OCI-LY7 (cell line): ENCODE results near the gene NTRK3. TPM values are rescaled to one million over a fixed set of nuclear protein-coding genes. Genes with fewer than 3 reads are reported as not detected.

Experiments
- BruUV-seq: library from RNA; stranded (reverse); fragments of 400-500 nt; replicated peaks from 2 replicates; lab custom pipeline; 2021; lab: Mats Ljungman, UMichigan
- CTCF ChIA-PET: fragments of 300-600 bp; sonication (Branson Sonifier 250); formaldehyde crosslinking; loops from one replicate; lab custom pipeline; 2022; ENCODE audit warnings: antibody characterized with exemption; ENCODE audit not compliant: unreplicated experiment; lab: Charles Lee
- POLR2A ChIA-PET: fragments of 300-600 bp; sonication (Branson Sonifier 250); formaldehyde crosslinking; loops from one replicate; lab custom pipeline; 2022; ENCODE audit warnings: antibody characterized with exemption; lab: Charles Lee
- DNase-seq: peaks from one replicate; pipeline ENCODE4 v3.0.0-alpha.2; 2015; ENCODE audit warnings: low spot score
- H2AFZ ChIP-seq: fragments of 200-600 bp; sonication (generic), shearing (Covaris generic); 2 replicates; pipeline ENCODE4 v1.6.1; 2014; ENCODE audit warnings: mild to moderate bottlenecking, antibody characterized with exemption, low read length, moderate library complexity
- H3K27ac ChIP-seq: fragments of 200-600 bp; sonication (generic); 2 replicates; pipeline ENCODE4 v1.5.1; 2014; ENCODE audit warnings: mixed run types, low read depth, mild to moderate bottlenecking, moderate library complexity, low read length, inconsistent platforms; ENCODE audit not compliant: poor library complexity, severe bottlenecking
- H3K36me3 ChIP-seq: fragments of 200-600 bp; sonication (generic); 2 replicates; pipeline ENCODE4 v1.6.1; 2014; ENCODE audit warnings: mild to moderate bottlenecking, antibody characterized with exemption, low read length, moderate library complexity, mixed read lengths; ENCODE audit not compliant: insufficient read depth
- H3K4me1 ChIP-seq: fragments of 200-600 bp; sonication (generic); 2 replicates; pipeline ENCODE4 v1.5.1; 2014; ENCODE audit warnings: mild to moderate bottlenecking, low read length; ENCODE audit not compliant: insufficient read depth, poor library complexity, severe bottlenecking
- H3K4me2 ChIP-seq: fragments of 200-600 bp; sonication (generic); 2 replicates; pipeline ENCODE4 v1.6.1; 2014; ENCODE audit warnings: mild to moderate bottlenecking, low read length
- H3K4me3 ChIP-seq: fragments of 200-600 bp; sonication (generic); 2 replicates; pipeline ENCODE4 v1.5.1; 2014; ENCODE audit warnings: mild to moderate bottlenecking, low read depth, low read length; ENCODE audit not compliant: poor library complexity, severe bottlenecking
- H3K79me2 ChIP-seq: fragments of 200-600 bp; sonication (generic); 2 replicates; pipeline ENCODE4 v1.6.1; 2016; ENCODE audit warnings: low read depth, mild to moderate bottlenecking, low read length, moderate library complexity, mixed read lengths; ENCODE audit not compliant: insufficient read depth
- H3K9me2 ChIP-seq: fragments of 200-600 bp; sonication (generic); 2 replicates; pipeline ENCODE4 v1.6.1; 2016; ENCODE audit warnings: mild to moderate bottlenecking, low read length, mixed read lengths; ENCODE audit not compliant: insufficient read depth
- H3K9me3 ChIP-seq: fragments of 200-600 bp; sonication (generic); 2 replicates; pipeline ENCODE4 v1.6.1; 2014; ENCODE audit warnings: mild to moderate bottlenecking, mixed run types, low read length, mixed read lengths
- H4K20me1 ChIP-seq: fragments of 200-600 bp; sonication (generic); 2 replicates; pipeline ENCODE4 v1.6.1; 2014; ENCODE audit warnings: mild to moderate bottlenecking, antibody characterized with exemption, low read length, moderate library complexity, mixed read lengths; ENCODE audit not compliant: insufficient read depth
- CTCF ChIP-seq: fragments of 200-600 bp; sonication (generic); conservative IDR thresholded peaks from 2 replicates; pipeline ENCODE4 v1.5.1; 2014; ENCODE audit warnings: mild to moderate bottlenecking, antibody characterized with exemption, low read length, moderate library complexity, mixed read lengths
- EZH2phosphoT487 ChIP-seq: fragments of 200-600 bp; sonication (generic); IDR thresholded peaks from 2 replicates; pipeline ENCODE4 v1.6.1; 2018; ENCODE audit warnings: low read depth, borderline replicate concordance, mild to moderate bottlenecking, mixed run types, antibody characterized with exemption, low read length, moderate library complexity, mixed read lengths
- intact Hi-C: fragments of 100-400 bp; cut with micrococcal nuclease; formaldehyde crosslinking; loops from one replicate; pipeline ENCODE4 v1.10.0; 2022; ENCODE audit not compliant: unreplicated experiment
- total RNA-seq, 2 experiments: library from RNA; depleted of rRNA in 1 of 2; stranded (reverse); fragments of >200 nt in 1 of 2; shearing (Covaris generic) in 1 of 2; gene quantifications; 2 replicates each; pipeline ENCODE4 v1.2.3, GENCODE V29; 2014 to 2022

The NTRK3 gene
- total RNA-seq, 2 experiments from 2014 or later = 0.50 to 2.5 TPM

GRCh38 chr15:88288661-88289060 lies 32.1 kb upstream of the NTRK3 start:
- TF ChIP-seq EZH2phosphoT487 = no peak
- no peak for TF ChIP-seq CTCF
- ChIA-PET CTCF (no interaction called here), POLR2A (no interaction called here)
- no peak overlapping the region for H3K4me2 ChIP-seq
- no peaks in the 10 kb centered on the region for H3K9me2 ChIP-seq
- H3K36me3 ChIP-seq = no peaks in the 10 kb centered on the region
- no peak for DNase-seq
- no peak overlapping the region for H2AFZ ChIP-seq
- no peaks in the 10 kb centered on the region for H3K9me3 ChIP-seq
- no TSS peak for BruUV-seq
- intact Hi-C loops = no loop called here
- no peaks in the 10 kb centered on the region for H4K20me1 ChIP-seq
- no peak overlapping the region for H3K4me3 ChIP-seq
- no peaks in the 10 kb centered on the region for H3K79me2 ChIP-seq
- H3K27ac ChIP-seq = no peak overlapping the region
- peaks cover 6% of the 10 kb centered on the region for H3K4me1 ChIP-seq

- no peak for DNase-seq
- CTCF ChIA-PET = no interaction called here
- Histone ChIP-seq H3K4me3 (no peak overlapping the region), H3K79me2 (no peaks in the 10 kb centered on the region), H3K4me2 (no peak overlapping the region), H3K27ac (no peak overlapping the region), H3K9me3 (no peaks in the 10 kb centered on the region), H3K9me2 (no peaks in the 10 kb centered on the region), H2AFZ (no peak overlapping the region), H3K4me1 (peaks cover 6% of the 10 kb centered on the region), H4K20me1 (no peaks in the 10 kb centered on the region), H3K36me3 (no peaks in the 10 kb centered on the region)
- intact Hi-C loops = no loop called here
- BruUV-seq = no TSS peak
- POLR2A ChIA-PET = no interaction called here
- TF ChIP-seq CTCF (no peak), EZH2phosphoT487 (no peak)
Observed at GRCh38 chr15:88288206-88288605, 31.7 kb upstream of the NTRK3 start.

- no peaks in the 10 kb centered on the region for H4K20me1 ChIP-seq
- no peaks in the 10 kb centered on the region for H3K79me2 ChIP-seq
- no peaks in the 10 kb centered on the region for H3K9me3 ChIP-seq
- H3K36me3 ChIP-seq = no peaks in the 10 kb centered on the region
- no TSS peak for BruUV-seq
- ChIA-PET POLR2A (no interaction called here), CTCF (no interaction called here)
- DNase-seq = no peak
- intact Hi-C loops = no loop called here
- no peak overlapping the region for H3K4me3 ChIP-seq
- H3K4me2 ChIP-seq = no peak overlapping the region
- H2AFZ ChIP-seq = no peak overlapping the region
- H3K9me2 ChIP-seq = no peaks in the 10 kb centered on the region
- H3K27ac ChIP-seq = no peak overlapping the region
- TF ChIP-seq CTCF = no peak
- no peak for TF ChIP-seq EZH2phosphoT487
- no peaks in the 10 kb centered on the region for H3K4me1 ChIP-seq
Observed at GRCh38 chr15:88284318-88284998, 27.9 kb upstream of the NTRK3 start.
